CD4-positive, alpha-beta T cell treated with Interleukin-4 for 1 hour (primary cell): ENCODE data around the gene NDFIP2.

Source experiments
- DNase-seq, 2 donors: peaks; one replicate each; pipeline ENCODE4 v3.0.0-alpha.2; 2020 to 2022

The NDFIP2 gene

DNA sequence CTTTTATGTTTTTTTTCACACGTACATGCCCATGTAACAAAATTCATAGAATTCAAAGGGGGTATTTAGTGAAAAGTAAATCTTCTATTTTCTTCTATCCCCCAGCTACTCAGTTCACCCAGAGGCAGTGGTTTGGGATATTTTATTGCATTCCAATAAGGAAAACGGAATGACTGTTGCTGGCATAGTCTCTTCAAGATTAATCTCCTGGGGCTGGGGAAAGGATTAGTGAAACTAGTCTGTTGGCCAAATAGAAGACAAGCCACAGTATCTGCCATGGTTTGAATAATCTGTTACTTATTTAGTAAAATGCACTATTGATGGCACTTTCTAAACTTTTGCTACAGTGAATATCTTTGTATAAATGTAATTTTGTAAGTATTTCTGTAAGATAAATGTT is 122.0 kb downstream of the NDFIP2 start:
- DNase-seq, result no peak

DNA sequence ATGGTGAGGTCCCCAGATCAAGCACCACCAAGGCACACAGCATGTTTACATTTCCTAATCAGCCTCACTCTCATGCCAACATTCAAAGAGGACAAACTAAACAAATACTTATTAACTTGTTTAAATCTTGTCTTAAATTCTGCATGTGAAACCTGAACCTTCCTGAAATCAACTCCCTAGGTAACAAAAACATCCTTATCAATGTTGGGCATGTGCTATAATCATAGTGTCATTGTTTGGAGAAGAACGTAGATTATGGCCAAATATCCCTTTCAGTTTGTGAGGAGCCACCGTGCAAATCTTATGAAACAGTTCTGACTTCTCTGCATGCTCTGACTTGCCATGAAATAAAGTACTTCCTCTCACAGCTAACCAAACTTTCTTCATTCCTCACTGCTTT is 123.8 kb downstream of the NDFIP2 start:
- DNase-seq, result no peak
